H1 (cell line): ENCODE data around the gene OSTN. TPM values are rescaled to one million over a fixed set of nuclear protein-coding genes. Genes with fewer than 3 reads are reported as not detected.

ENCODE experiments used
- CTCF ChIA-PET: fragments of 300-600 bp; sonication (Branson Sonifier 250); formaldehyde crosslinking; loops from one replicate; lab custom pipeline; 2021; ENCODE audit not compliant: partially characterized antibody; lab: Charles Lee
- POLR2A ChIA-PET: fragments of 300-600 bp; sonication (Branson Sonifier 250); formaldehyde crosslinking; loops from one replicate; lab custom pipeline; 2021; ENCODE audit warnings: inconsistent platforms; ENCODE audit not compliant: partially characterized antibody; lab: Charles Lee
- DNase-seq, 2 experiments: peaks; one replicate each; pipeline versions ENCODE4 v3.0.0 to v3.0.0-alpha.2; 2010 to 2022; ENCODE audit warnings: low spot score in 2 of 2, low read depth in 1 of 2, mixed read lengths in 1 of 2
- FAIRE-seq: peaks from 2 replicates; lab custom pipeline; 2011; peaks lifted over from hg19 to GRCh38; lab: Jason Lieb, UNC
- H2AFZ ChIP-seq: 2 replicates; pipeline ENCODE4 v1.8.1; 2012; ENCODE audit warnings: low read length, inconsistent platforms
- H2AK5ac ChIP-seq: 2 replicates; pipeline ENCODE4 v1.6.1; 2013; ENCODE audit warnings: low read depth, low read length
- H2BK120ac ChIP-seq: replicated peaks from 2 replicates; pipeline ENCODE3; 2013; ENCODE audit warnings: low read depth, low read length, inconsistent platforms
- H2BK12ac ChIP-seq: 2 replicates; pipeline ENCODE4 v1.6.1; 2013; ENCODE audit warnings: low read depth, low read length
- H2BK15ac ChIP-seq: 2 replicates; pipeline ENCODE4 v1.6.1; 2013; ENCODE audit warnings: low read length
- H2BK20ac ChIP-seq: 2 replicates; pipeline ENCODE4 v1.6.1; 2013; ENCODE audit warnings: low read length
- H2BK5ac ChIP-seq: 2 replicates; pipeline ENCODE4 v1.6.1; 2013; ENCODE audit warnings: low read depth, low read length
- H3K14ac ChIP-seq: 2 replicates; pipeline ENCODE4 v1.6.1; 2013; ENCODE audit warnings: inconsistent platforms; ENCODE audit not compliant: insufficient read length
- H3K18ac ChIP-seq: 2 replicates; pipeline ENCODE4 v1.6.1; 2013; ENCODE audit warnings: low read length; ENCODE audit errors: extremely low read depth
- H3K23ac ChIP-seq: 2 replicates; pipeline ENCODE4 v1.6.1; 2013; ENCODE audit warnings: inconsistent platforms; ENCODE audit not compliant: insufficient read length
- H3K23me2 ChIP-seq: 2 replicates; pipeline ENCODE4 v1.6.1; 2013; ENCODE audit warnings: low read depth, low read length
- H3K27ac ChIP-seq: 2 replicates; pipeline ENCODE4 v1.6.1; 2011; ENCODE audit warnings: low read depth, low read length, inconsistent platforms
- H3K27me3 ChIP-seq, 4 experiments: replicated peaks in 1 of 4; 1 replicate in 1 of 4; 2 replicates in 3 of 4; pipeline versions ENCODE4 v1.6.1 to v1.8.1; 2011 to 2013; ENCODE audit warnings: low read length in 3 of 4, mild to moderate bottlenecking in 3 of 4, inconsistent platforms in 2 of 4, mixed read lengths in 2 of 4, moderate library complexity in 1 of 4; ENCODE audit not compliant: control insufficient read depth in 3 of 4, insufficient read depth in 3 of 4; ENCODE audit errors: extremely low read depth in 1 of 4
- H3K36me3 ChIP-seq, 4 experiments: 2 replicates each; pipeline versions ENCODE4 v1.6.1 to v1.8.1; 2011 to 2013; ENCODE audit warnings: mild to moderate bottlenecking in 4 of 4, low read length in 3 of 4, moderate library complexity in 2 of 4, control low read depth in 1 of 4, inconsistent platforms in 1 of 4; ENCODE audit not compliant: insufficient read depth in 4 of 4, control insufficient read depth in 2 of 4
- H3K4ac ChIP-seq: replicated peaks from 2 replicates; pipeline ENCODE3; 2013; ENCODE audit warnings: low read length, low read depth, mixed read lengths, inconsistent platforms; ENCODE audit not compliant: insufficient read length
- H3K4me1 ChIP-seq, 4 experiments: replicated peaks in 1 of 4; 1 replicate in 1 of 4; 2 replicates in 3 of 4; pipeline versions ENCODE4 v1.6.1 to v1.8.1; 2011 to 2013; ENCODE audit warnings: low read length in 3 of 4, inconsistent platforms in 2 of 4, mixed read lengths in 1 of 4; ENCODE audit not compliant: insufficient read depth in 4 of 4, control insufficient read depth in 3 of 4
- H3K4me2 ChIP-seq, 2 experiments: 2 replicates each; pipeline versions ENCODE4 v1.6.1 to v1.8.1; 2011 to 2013; ENCODE audit warnings: low read depth in 2 of 2, low read length in 2 of 2, control low read depth in 1 of 2, inconsistent platforms in 1 of 2, mild to moderate bottlenecking in 1 of 2; ENCODE audit not compliant: insufficient read depth in 1 of 2
- H3K4me3 ChIP-seq, 4 experiments: fragments of 200-600, 300-600 bp in 1 of 4; sonication (generic), shearing (Covaris generic), sonication (Bioruptor Twin) in 1 of 4; 2 replicates each; pipeline versions ENCODE4 v1.5.1 to v1.8.1; 2011 to 2016; ENCODE audit warnings: low read length in 4 of 4, low read depth in 3 of 4, control low read depth in 2 of 4, inconsistent platforms in 2 of 4, mild to moderate bottlenecking in 2 of 4, mixed read lengths in 1 of 4, moderate library complexity in 1 of 4; ENCODE audit not compliant: insufficient read depth in 2 of 4; ENCODE audit errors: extremely low read depth in 1 of 4
- H3K56ac ChIP-seq: replicated peaks from 2 replicates; pipeline ENCODE3; 2013; ENCODE audit warnings: low read depth, mild to moderate bottlenecking, mixed read lengths, low read length, inconsistent platforms; ENCODE audit not compliant: insufficient read length
- H3K79me1 ChIP-seq: 2 replicates; pipeline ENCODE4 v1.6.1; 2013; ENCODE audit warnings: low read depth, low read length, control low read depth
- H3K79me2 ChIP-seq, 2 experiments: 2 replicates each; pipeline versions ENCODE4 v1.6.1 to v1.8.1; 2012 to 2013; ENCODE audit warnings: low read length in 2 of 2, mild to moderate bottlenecking in 2 of 2, inconsistent platforms in 1 of 2; ENCODE audit not compliant: insufficient read depth in 2 of 2, control insufficient read depth in 1 of 2
- H3K9ac ChIP-seq, 4 experiments: replicated peaks in 1 of 4; 1 replicate in 1 of 4; 2 replicates in 3 of 4; pipeline versions ENCODE4 v1.6.1 to v1.8.1; 2011 to 2013; ENCODE audit warnings: low read depth in 3 of 4, low read length in 3 of 4, control low read depth in 2 of 4, mild to moderate bottlenecking in 2 of 4, moderate library complexity in 2 of 4, inconsistent platforms in 1 of 4; ENCODE audit errors: extremely low read depth in 1 of 4
- H3K9me3 ChIP-seq, 2 experiments: 2 replicates each; pipeline versions ENCODE4 v1.6.1 to v1.8.1; 2012 to 2013; ENCODE audit warnings: mild to moderate bottlenecking in 2 of 2, moderate library complexity in 2 of 2, control low read depth in 1 of 2, inconsistent platforms in 1 of 2, low read depth in 1 of 2, low read length in 1 of 2, mixed read lengths in 1 of 2; ENCODE audit not compliant: insufficient read depth in 2 of 2
- H4K20me1 ChIP-seq, 2 experiments: replicated peaks in 1 of 2; 2 replicates each; pipeline versions ENCODE3 to v1.8.1; 2011 to 2013; ENCODE audit warnings: inconsistent platforms in 2 of 2, low read length in 2 of 2, mild to moderate bottlenecking in 1 of 2; ENCODE audit not compliant: insufficient read depth in 2 of 2, control insufficient read depth in 1 of 2
- H4K5ac ChIP-seq: 2 replicates; pipeline ENCODE4 v1.6.1; 2013; ENCODE audit warnings: low read length, low read depth, mixed read lengths, inconsistent platforms; ENCODE audit not compliant: insufficient read length
- H4K8ac ChIP-seq: 2 replicates; pipeline ENCODE4 v1.8.0; 2013; ENCODE audit warnings: mild to moderate bottlenecking, moderate library complexity, low read length, inconsistent platforms; ENCODE audit not compliant: insufficient read depth; ENCODE audit errors: extremely low read depth
- H4K91ac ChIP-seq: replicated peaks from 2 replicates; pipeline ENCODE3; 2013; ENCODE audit warnings: low read length, mixed read lengths, inconsistent platforms; ENCODE audit not compliant: insufficient read length
- BRCA1 ChIP-seq: IDR thresholded peaks from 2 replicates; pipeline ENCODE4 v1.6.1; 2012; ENCODE audit warnings: low read depth, low read length, improper control_type of control experiment
- CEBPB ChIP-seq: IDR thresholded peaks from 2 replicates; pipeline ENCODE4 v1.6.1; 2012; ENCODE audit warnings: low read depth, low read length
- EGR1 ChIP-seq: IDR thresholded peaks from 2 replicates; pipeline ENCODE4 v1.6.1; 2011; ENCODE audit warnings: low read depth, low read length, borderline replicate concordance
- GTF2F1 ChIP-seq: IDR thresholded peaks from 2 replicates; pipeline ENCODE4 v1.6.1; 2012; ENCODE audit warnings: low read depth, low read length, improper control_type of control experiment, borderline replicate concordance
- KDM4A ChIP-seq: IDR thresholded peaks from one replicate; pipeline ENCODE4 v1.7.1; 2012; ENCODE audit warnings: low read depth, mild to moderate bottlenecking, moderate library complexity, low read length, inconsistent platforms; ENCODE audit not compliant: severe bottlenecking
- MAFK ChIP-seq: IDR thresholded peaks from 2 replicates; pipeline ENCODE4 v1.6.1; 2012; ENCODE audit warnings: low read depth, mild to moderate bottlenecking, improper control_type of control experiment, low read length
- POLR2AphosphoS5 ChIP-seq: IDR thresholded peaks from 2 replicates; pipeline ENCODE4 v1.6.1; 2011; ENCODE audit warnings: low read depth, low read length
- RAD21 ChIP-seq, 2 experiments: IDR thresholded peaks in 1 of 2; conservative IDR thresholded peaks in 1 of 2; 2 replicates each; pipeline ENCODE4 v1.6.1; 2011; ENCODE audit warnings: low read depth in 2 of 2, low read length in 2 of 2, improper control_type of control experiment in 1 of 2, inconsistent platforms in 1 of 2, mild to moderate bottlenecking in 1 of 2, moderate library complexity in 1 of 2
- RBBP5 ChIP-seq: IDR thresholded peaks from 2 replicates; pipeline ENCODE4 v1.7.1; 2012; ENCODE audit warnings: low read depth, mild to moderate bottlenecking, inconsistent platforms, low read length, moderate library complexity, borderline replicate concordance
- SAP30 ChIP-seq: fragments of 300-600 bp; sonication (generic); IDR thresholded peaks from 2 replicates; pipeline ENCODE4 v1.7.1; 2012; ENCODE audit warnings: low read length, moderate library complexity, mild to moderate bottlenecking, inconsistent platforms; ENCODE audit not compliant: insufficient read depth, insufficient replicate concordance
- SP2 ChIP-seq: IDR thresholded peaks from 2 replicates; pipeline ENCODE4 v1.6.1; 2012; ENCODE audit warnings: mild to moderate bottlenecking, low read length, inconsistent platforms
- SP4 ChIP-seq: IDR thresholded peaks from 2 replicates; pipeline ENCODE4 v1.6.1; 2012; ENCODE audit warnings: low read length, inconsistent platforms
- TAF1 ChIP-seq: IDR thresholded peaks from 2 replicates; pipeline ENCODE4 v1.6.1; 2011; ENCODE audit warnings: mild to moderate bottlenecking, low read depth, low read length
- TAF7 ChIP-seq: optimal IDR thresholded peaks from 2 replicates; pipeline ENCODE3; 2011; ENCODE audit warnings: low read depth, mild to moderate bottlenecking, inconsistent platforms, low read length, moderate library complexity, borderline replicate concordance
- TCF12 ChIP-seq: IDR thresholded peaks from 2 replicates; pipeline ENCODE4 v1.6.1; 2011; ENCODE audit warnings: low read depth, mild to moderate bottlenecking, low read length
- YY1 ChIP-seq: IDR thresholded peaks from 2 replicates; pipeline ENCODE4 v1.6.1; 2011; ENCODE audit warnings: low read depth, mild to moderate bottlenecking, low read length
- polyA plus RNA-seq, 7 experiments: library from polyadenylated mRNA; depleted of rRNA in 3 of 7; stranded (reverse) in 5 of 7; unstranded in 2 of 7; fragments of >200 nt in 5 of 7; fragments of 200-250 nt in 2 of 7; gene quantifications; 1 replicate in 5 of 7; 2 replicates in 1 of 7; 4 replicates in 1 of 7; pipeline versions ENCODE4 v1.2.1 to v1.2.3, GENCODE V29; 2011 to 2013; ENCODE audit warnings: missing spikeins in 2 of 7, mixed read lengths in 2 of 7
- total RNA-seq: library from RNA; stranded (reverse); fragmentation: NEBNext Ultra II Directional; extraction: Animal tissue kit (Norgen Biotek cat#: 25700); gene quantifications from 2 replicates; pipeline ENCODE4 v1.2.1, GENCODE V29; 2021

The OSTN gene
- total and polyA plus RNA-seq, 2 of the 8 experiments (the other 6 are each of a cell fraction or from before 2014, with no cell fraction given): not detected

DNA sequence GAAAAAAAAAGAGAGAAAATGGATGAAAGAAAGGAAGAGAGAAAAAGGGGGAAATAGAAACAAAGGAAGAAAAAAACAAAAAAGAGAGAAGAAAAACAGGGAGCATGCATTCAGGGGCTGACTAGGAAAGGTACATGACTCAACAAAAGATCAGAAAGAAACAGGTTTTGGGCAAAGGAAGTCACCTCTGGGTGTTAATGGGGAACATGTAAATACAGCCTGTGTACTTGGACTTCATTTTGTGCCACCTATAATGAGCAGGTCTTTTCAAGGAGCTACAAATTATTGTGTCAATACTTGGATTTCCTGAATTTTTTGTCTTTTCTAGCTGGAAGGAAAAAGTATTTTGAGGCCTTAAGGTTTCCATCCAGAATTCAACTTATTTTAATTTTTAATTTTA, 76.7 kb downstream of the OSTN start:
- H3K4me3 ChIP-seq: no peak overlapping the region
- H3K18ac ChIP-seq: no peak overlapping the region
- CTCF ChIA-PET: interaction anchor here (1.5 kb wide), 1 partner anchor 9 kb away, joined by 4 read pairs; no protein-coding TSS in a partner anchor
- no peak overlapping the region for H2BK5ac ChIP-seq
- H2AK5ac ChIP-seq: no peak overlapping the region
- no peaks in the 10 kb centered on the region for H3K79me1 ChIP-seq
- H3K4me2 ChIP-seq: no peak overlapping the region
- H3K27ac ChIP-seq: no peak overlapping the region
- no peak overlapping the region for H2BK120ac ChIP-seq
- H3K36me3 ChIP-seq: no peaks in the 10 kb centered on the region
- H2BK12ac ChIP-seq: no peak overlapping the region
- no peak overlapping the region for H3K23ac ChIP-seq
- H4K5ac ChIP-seq: no peak overlapping the region
- H4K8ac ChIP-seq: no peak overlapping the region
- POLR2A ChIA-PET: no interaction called here
- no peaks in the 10 kb centered on the region for H3K4me1 ChIP-seq
- no peaks in the 10 kb centered on the region for H4K20me1 ChIP-seq
- no peaks in the 10 kb centered on the region for H3K27me3 ChIP-seq
- H3K9ac ChIP-seq: no peak overlapping the region
- H3K9me3 ChIP-seq: no peaks in the 10 kb centered on the region
- H3K56ac ChIP-seq: no peak overlapping the region
- H3K79me2 ChIP-seq: no peaks in the 10 kb centered on the region
- H2BK20ac ChIP-seq: no peak overlapping the region
- H4K91ac ChIP-seq: no peak overlapping the region
- DNase-seq (no peak), FAIRE-seq (no peak)
- TF ChIP-seq TCF12 (no peak), POLR2AphosphoS5 (no peak), CEBPB (no peak), BRCA1 (no peak), TAF1 (no peak), SP2 (no peak), RBBP5 (no peak), MAFK (no peak), YY1 (no peak), EGR1 (no peak), RAD21 (IDR thresholded peaks at IDR 0.05 in 1 of 2, conservative IDR thresholded peaks at IDR 0.05 in 1 of 2; ENCODE audit: low read depth in 2 of 2, low read length in 2 of 2) (no peak), SP4 (no peak), SAP30 (no peak), KDM4A (no peak), TAF7 (no peak), GTF2F1 (no peak)
- H3K23me2 ChIP-seq: no peaks in the 10 kb centered on the region
- no peak overlapping the region for H2AFZ ChIP-seq
- H2BK15ac ChIP-seq: no peak overlapping the region
- no peak overlapping the region for H3K4ac ChIP-seq
- no peak overlapping the region for H3K14ac ChIP-seq
